Prostate gland (tissue), 2 donors: Measurements from ENCODE around the gene PSORS1C1.

ENCODE experiments used
- POLR2A ChIP-seq: fragments of 450-650 bp; IDR thresholded peaks from one replicate; pipeline ENCODE4 v1.6.1; 2016; ENCODE audit warnings: antibody characterized with exemption, mild to moderate bottlenecking
- POLR2AphosphoS5 ChIP-seq: sonication (generic); formaldehyde crosslinking; IDR thresholded peaks from one replicate; pipeline ENCODE4 v1.6.1; 2017; ENCODE audit warnings: antibody characterized with exemption
- TF ChIP-seq, protein P1 (sequence below), 4 experiments: fragments of 200-600 bp in 2 of 4; fragments of 450-650 bp in 2 of 4; sonication (generic) in 2 of 4; IDR thresholded peaks; 1 replicate in 3 of 4; 2 replicates in 1 of 4; pipeline ENCODE4 v1.5.1; 2016 to 2019; ENCODE audit warnings: antibody characterized with exemption in 4 of 4, mild to moderate bottlenecking in 2 of 4, moderate library complexity in 2 of 4

DNA sequence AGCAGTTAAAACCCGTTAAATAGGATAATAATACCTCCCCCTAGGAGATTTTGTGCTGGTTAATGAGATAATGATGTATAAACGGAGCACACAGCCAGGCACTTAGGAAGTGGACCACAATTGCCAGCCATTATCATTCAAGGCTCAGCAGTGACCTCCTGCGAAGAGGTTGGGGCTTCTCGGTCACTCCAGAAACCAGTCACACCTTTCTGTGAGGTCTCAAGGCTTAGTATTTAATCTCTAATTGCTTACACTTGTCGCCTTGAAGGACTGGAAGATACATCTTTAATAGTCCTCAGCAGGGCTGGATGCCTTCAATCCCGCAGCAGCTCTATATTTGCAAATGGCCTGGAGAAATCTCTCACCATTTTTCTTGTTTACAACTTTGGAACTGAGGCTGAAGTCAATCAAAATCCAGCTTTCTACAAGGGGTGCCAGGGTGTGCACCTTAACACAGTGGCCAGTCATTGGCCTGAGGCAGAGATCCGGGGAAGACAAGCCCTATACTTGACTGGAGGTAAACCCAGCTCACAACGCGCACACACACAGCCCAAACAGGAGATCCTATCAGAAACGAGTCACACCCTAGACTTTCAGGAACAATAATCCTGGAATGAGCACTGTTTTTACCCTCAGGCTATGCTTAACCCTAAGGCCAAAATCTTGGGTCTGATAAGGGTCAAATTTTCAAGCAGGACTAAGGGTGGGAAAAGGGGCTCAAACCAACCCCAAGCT is 54.7 kb downstream of the PSORS1C1 start:
- TF ChIP-seq, protein P1, sequence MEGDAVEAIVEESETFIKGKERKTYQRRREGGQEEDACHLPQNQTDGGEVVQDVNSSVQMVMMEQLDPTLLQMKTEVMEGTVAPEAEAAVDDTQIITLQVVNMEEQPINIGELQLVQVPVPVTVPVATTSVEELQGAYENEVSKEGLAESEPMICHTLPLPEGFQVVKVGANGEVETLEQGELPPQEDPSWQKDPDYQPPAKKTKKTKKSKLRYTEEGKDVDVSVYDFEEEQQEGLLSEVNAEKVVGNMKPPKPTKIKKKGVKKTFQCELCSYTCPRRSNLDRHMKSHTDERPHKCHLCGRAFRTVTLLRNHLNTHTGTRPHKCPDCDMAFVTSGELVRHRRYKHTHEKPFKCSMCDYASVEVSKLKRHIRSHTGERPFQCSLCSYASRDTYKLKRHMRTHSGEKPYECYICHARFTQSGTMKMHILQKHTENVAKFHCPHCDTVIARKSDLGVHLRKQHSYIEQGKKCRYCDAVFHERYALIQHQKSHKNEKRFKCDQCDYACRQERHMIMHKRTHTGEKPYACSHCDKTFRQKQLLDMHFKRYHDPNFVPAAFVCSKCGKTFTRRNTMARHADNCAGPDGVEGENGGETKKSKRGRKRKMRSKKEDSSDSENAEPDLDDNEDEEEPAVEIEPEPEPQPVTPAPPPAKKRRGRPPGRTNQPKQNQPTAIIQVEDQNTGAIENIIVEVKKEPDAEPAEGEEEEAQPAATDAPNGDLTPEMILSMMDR (IDR thresholded peaks at IDR 0.05): no peak
- TF ChIP-seq POLR2A: no peak
- no peak for TF ChIP-seq POLR2AphosphoS5
